RWPE1 (cell line): Measurements from ENCODE around the gene PPME1.
"Not testable (repeated sequence)": the region's sequence is repeated elsewhere in the genome, so short reads cannot be mapped to it uniquely, and the experiment has no call there.

ENCODE experiments used
- CTCF ChIA-PET: fragments of 350-600 bp; sonication (Branson Sonifier 250); formaldehyde crosslinking; extraction: SDS; loops from one replicate; lab custom pipeline; 2021; lab: Yijun Ruan, JAX
- POLR2A ChIA-PET: fragments of 400-600 bp; formaldehyde crosslinking; extraction: SDS; loops from one replicate; lab custom pipeline; 2020; ENCODE audit warnings: antibody characterized with exemption; ENCODE audit not compliant: low non-redundant PET; lab: Yijun Ruan, JAX
- DNase-seq: peaks from one replicate; pipeline ENCODE4 v3.0.0; 2012; ENCODE audit warnings: low spot score
- H3K27ac ChIP-seq: fragments of 450-650 bp; 2 replicates; pipeline ENCODE4 v1.5.1; 2017
- TF ChIP-seq, protein P1 (sequence below): fragments of 450-650 bp; conservative IDR thresholded peaks from 2 replicates; pipeline ENCODE4 v1.5.1; 2017; ENCODE audit warnings: low read depth, mild to moderate bottlenecking

PPME1 gene, protein sequence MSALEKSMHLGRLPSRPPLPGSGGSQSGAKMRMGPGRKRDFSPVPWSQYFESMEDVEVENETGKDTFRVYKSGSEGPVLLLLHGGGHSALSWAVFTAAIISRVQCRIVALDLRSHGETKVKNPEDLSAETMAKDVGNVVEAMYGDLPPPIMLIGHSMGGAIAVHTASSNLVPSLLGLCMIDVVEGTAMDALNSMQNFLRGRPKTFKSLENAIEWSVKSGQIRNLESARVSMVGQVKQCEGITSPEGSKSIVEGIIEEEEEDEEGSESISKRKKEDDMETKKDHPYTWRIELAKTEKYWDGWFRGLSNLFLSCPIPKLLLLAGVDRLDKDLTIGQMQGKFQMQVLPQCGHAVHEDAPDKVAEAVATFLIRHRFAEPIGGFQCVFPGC

DNA sequence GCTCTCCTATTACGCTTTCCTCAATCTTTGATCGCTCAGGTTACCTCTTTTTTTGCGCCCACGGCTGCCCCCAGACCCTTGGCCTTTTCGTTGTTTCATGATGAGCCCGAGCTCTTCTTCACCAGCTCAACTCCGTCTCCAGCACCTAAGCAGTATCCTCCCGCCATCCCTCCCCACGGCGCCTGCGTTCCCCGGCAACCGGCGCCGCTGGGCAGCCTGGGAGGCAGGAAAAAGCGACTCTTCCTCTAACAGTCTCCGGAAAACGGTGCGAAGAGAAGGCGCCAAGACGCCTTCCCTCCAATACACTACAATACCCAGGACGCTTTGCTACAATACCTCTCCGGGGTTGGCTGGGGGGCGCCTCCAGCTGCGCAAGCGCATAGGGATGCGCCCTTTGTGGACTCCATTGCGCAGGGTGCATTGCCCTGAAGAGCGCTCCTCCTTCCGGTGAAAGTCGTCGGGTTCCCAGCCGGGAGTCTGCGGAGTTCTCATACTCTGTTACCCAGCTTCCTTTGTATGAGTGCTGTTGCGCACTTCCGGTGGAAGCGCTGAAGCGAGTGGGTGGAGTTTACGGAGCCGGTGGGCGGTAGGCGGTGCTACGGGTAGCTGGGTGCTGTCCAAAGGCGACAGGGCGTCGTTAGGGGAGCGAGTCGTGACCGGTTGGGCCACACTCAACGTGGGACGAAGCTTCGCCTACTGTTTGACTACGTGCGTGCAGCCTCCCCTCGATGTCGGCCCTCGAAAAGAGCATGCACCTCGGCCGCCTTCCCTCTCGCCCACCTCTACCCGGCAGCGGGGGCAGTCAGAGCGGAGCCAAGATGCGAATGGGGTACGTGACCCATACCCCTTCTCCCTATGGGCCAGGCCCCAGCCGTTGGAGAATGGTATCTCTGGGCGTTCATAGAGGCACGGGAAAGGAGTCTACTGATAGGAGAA, at the start of gene PPME1, which contains the start of gene C2CD3:
PPME1 (plus strand) TSS at position 596 of the 936 bp plus-strand sequence; CDS start at position 729, 133 bp downstream.
C2CD3 (minus strand) TSS at position 309 of the 936 bp plus-strand sequence; CDS start at position 99, 210 bp downstream.
- TF ChIP-seq, protein P1, sequence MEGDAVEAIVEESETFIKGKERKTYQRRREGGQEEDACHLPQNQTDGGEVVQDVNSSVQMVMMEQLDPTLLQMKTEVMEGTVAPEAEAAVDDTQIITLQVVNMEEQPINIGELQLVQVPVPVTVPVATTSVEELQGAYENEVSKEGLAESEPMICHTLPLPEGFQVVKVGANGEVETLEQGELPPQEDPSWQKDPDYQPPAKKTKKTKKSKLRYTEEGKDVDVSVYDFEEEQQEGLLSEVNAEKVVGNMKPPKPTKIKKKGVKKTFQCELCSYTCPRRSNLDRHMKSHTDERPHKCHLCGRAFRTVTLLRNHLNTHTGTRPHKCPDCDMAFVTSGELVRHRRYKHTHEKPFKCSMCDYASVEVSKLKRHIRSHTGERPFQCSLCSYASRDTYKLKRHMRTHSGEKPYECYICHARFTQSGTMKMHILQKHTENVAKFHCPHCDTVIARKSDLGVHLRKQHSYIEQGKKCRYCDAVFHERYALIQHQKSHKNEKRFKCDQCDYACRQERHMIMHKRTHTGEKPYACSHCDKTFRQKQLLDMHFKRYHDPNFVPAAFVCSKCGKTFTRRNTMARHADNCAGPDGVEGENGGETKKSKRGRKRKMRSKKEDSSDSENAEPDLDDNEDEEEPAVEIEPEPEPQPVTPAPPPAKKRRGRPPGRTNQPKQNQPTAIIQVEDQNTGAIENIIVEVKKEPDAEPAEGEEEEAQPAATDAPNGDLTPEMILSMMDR, result peak; percentile 17; the same call in 1 of the 2 replicates
- ChIA-PET POLR2A (interaction anchor here (0.5 to 0.6 kb wide), 7 partner anchors 13 to 322 kb away, joined by 3 to 8 read pairs (median 3); no protein-coding TSS in a partner anchor), CTCF (interaction anchor here (0.6 kb wide), 1 partner anchor 9 kb away, joined by 4 read pairs; no protein-coding TSS in a partner anchor)
- peak; percentile 97 for DNase-seq
- H3K27ac ChIP-seq, result peak within 1 kb of the TSS; percentile 88

DNA sequence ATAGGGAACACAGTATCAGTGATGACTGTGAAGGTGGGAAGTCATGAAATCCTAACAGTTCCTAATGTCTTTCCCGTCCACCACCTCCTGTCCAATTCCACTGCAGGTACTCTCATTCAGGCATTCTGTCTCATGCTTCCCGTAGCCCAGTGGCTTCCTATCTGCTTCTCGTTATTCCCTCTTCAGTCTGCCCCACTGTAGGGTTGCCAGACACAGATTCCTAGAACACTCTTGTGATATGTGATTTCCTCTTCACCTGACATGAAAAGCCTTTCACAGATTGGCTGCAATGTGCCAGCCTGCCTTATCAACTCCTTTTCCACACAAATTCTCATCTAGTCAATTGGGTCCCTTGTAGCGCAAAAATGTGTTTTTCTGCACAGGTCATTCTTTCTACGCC, 49.3 kb upstream of the PPME1 start:
- ChIA-PET POLR2A (no interaction called here), CTCF (interaction anchor here (0.6 kb wide), 1 partner anchor 1160 kb away, joined by 3 read pairs; no protein-coding TSS in a partner anchor)
- TF ChIP-seq, protein P1, result no peak
- DNase-seq, result no peak
- H3K27ac ChIP-seq, result no peak overlapping the region

DNA sequence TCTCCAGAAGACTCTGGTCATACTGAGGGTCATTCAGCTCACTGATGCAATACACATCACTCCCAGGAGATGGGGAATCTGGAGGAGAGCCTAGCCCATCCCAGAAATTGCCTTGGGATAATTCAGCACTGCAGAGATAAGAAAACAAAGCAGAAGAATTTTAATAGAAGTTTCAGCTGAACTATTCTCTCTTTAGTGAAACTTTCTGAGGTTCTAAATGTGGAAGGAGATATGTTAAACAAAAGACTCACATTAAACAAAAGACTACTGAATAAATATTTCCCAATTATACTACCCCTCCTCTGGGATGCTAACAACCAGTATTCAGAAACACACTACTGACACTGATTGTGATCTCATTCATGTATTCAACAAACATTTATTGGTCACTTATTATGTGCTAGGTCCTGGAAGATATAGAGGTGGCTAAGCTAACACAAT, 48.1 kb upstream of the PPME1 start:
- H3K27ac ChIP-seq, result no peak overlapping the region
- TF ChIP-seq, protein P1, result no peak
- no peak for DNase-seq
- ChIA-PET CTCF (interaction anchor here (0.7 kb wide), 1 partner anchor 466 kb away, joined by 3 read pairs; no protein-coding TSS in a partner anchor), POLR2A (no interaction called here)

DNA sequence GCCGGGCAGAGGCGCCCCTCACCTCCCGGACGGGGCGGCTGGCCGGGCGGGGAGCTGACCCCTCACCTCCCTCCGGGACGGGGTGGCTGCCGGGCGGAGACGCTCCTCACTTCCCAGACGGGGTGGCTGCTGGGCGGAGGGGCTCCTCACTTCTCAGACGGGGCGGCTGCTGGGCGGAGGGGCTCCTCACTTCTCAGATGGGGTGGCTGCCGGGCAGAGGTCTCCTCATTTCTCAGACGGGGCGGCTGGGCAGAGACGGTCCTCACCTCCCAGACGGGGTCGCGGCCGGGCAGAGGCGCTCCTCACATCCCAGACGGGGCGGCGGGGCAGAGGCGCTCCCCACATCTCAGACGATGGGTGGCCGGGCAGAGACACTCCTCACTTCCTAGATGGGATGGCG, 42.0 kb upstream of the PPME1 start:
- H3K27ac ChIP-seq, DNase-seq, CTCF ChIA-PET, POLR2A ChIA-PET: not testable (repeated sequence)

DNA sequence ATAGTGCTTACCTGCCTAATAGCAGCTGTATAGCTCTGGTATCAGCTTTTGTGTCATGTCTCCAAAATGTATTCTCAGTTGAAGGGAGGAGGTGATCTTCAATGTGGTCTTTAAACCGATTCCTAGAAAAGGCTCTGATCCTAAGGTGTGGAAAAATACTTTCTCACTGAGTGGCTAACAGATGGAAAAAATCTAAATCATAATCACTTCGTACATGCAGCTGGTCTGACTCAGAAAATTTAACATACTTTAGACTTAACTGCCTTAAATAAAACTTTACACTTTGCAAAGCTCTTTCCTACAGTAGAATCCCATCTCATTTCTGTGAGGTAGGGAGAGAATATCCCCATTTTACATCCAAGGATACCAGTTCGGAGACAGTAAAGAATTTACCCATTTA, 38.3 kb upstream of the PPME1 start:
- ChIA-PET POLR2A (no interaction called here), CTCF (interaction anchor here (1.5 kb wide), 1 partner anchor 14 kb away, joined by 5 read pairs; no protein-coding TSS in a partner anchor)
- H3K27ac ChIP-seq, result no peak overlapping the region
- TF ChIP-seq, protein P1, result no peak
- no peak for DNase-seq

DNA sequence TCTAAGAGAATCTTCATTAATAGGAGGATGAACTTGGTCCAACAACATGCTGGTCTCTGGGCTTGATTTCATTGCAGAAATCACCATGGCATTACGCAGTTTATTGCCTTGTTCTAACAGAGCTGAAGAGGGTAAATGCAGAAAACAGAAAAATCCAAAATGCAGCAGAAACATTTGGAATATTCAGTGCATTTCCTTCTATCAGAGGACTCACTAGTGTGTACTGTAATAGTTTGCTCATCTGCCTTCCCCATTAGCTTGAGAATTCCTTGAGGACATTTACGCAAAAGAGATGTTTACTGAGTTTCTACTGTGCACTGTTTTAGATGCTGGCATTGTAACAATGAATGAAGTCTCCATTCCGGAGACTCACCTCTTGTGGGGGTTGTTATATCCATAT, 37.7 kb upstream of the PPME1 start:
- TF ChIP-seq, protein P1, result no peak
- CTCF ChIA-PET, result no interaction called here
- POLR2A ChIA-PET, result no interaction called here
- DNase-seq, result no peak
- no peak overlapping the region for H3K27ac ChIP-seq
